IMR-90 (cell line): ENCODE data around the gene PNMA6E. TPM values are rescaled to one million over a fixed set of nuclear protein-coding genes. Genes with fewer than 3 reads are reported as not detected.

Experiments
- ATAC-seq: fragments of 200-7000 bp; cut with Tn5 transposase; 2 replicates; pipeline ENCODE4 v1.9.1; 2020; ENCODE audit warnings: low read depth, mild to moderate bottlenecking, moderate library complexity
- BruUV-seq: library from RNA; stranded (reverse); fragments of 400-500 nt; replicated peaks from 2 replicates; lab custom pipeline; 2021; lab: Mats Ljungman, UMichigan
- CTCF ChIA-PET: fragments of 300-600 bp; formaldehyde crosslinking; extraction: SDS; loops from one replicate; lab custom pipeline; 2021; ENCODE audit warnings: antibody characterized with exemption; lab: Yijun Ruan, JAX
- POLR2A ChIA-PET: fragments of 300-600 bp; sonication (Branson Sonifier 250); formaldehyde crosslinking; loops from one replicate; lab custom pipeline; 2022; ENCODE audit warnings: antibody characterized with exemption; ENCODE audit not compliant: unreplicated experiment; lab: Charles Lee
- DNase-seq: peaks from one replicate; pipeline ENCODE4 v3.0.0; 2013
- H2AFZ ChIP-seq: replicated peaks from 2 replicates; pipeline ENCODE3; 2013; ENCODE audit warnings: low read length, mild to moderate bottlenecking; ENCODE audit not compliant: poor library complexity
- H2AK5ac ChIP-seq: 2 replicates; pipeline ENCODE4 v1.6.1; 2013; ENCODE audit warnings: low read depth, low read length, inconsistent platforms
- H2AK9ac ChIP-seq: replicated peaks from 2 replicates; pipeline ENCODE3; 2013; ENCODE audit warnings: mild to moderate bottlenecking, low read depth, low read length, moderate library complexity; ENCODE audit not compliant: poor library complexity
- H2BK120ac ChIP-seq: 2 replicates; pipeline ENCODE4 v1.6.1; 2013; ENCODE audit warnings: low read depth, low read length, inconsistent platforms
- H2BK15ac ChIP-seq: 3 replicates; pipeline ENCODE4 v1.6.1; 2013; ENCODE audit warnings: low read depth, low read length, inconsistent platforms
- H2BK20ac ChIP-seq: 2 replicates; pipeline ENCODE4 v1.6.1; 2013; ENCODE audit warnings: low read depth, mild to moderate bottlenecking, inconsistent platforms, low read length, moderate library complexity
- H2BK5ac ChIP-seq: 2 replicates; pipeline ENCODE4 v1.6.1; 2013; ENCODE audit warnings: mild to moderate bottlenecking, low read depth, low read length, inconsistent platforms; ENCODE audit not compliant: poor library complexity, severe bottlenecking
- H3K14ac ChIP-seq: replicated peaks from 2 replicates; pipeline ENCODE4 v1.6.1; 2013; ENCODE audit warnings: low read depth, low read length, inconsistent platforms
- H3K18ac ChIP-seq: 2 replicates; pipeline ENCODE4 v1.6.1; 2013; ENCODE audit warnings: low read depth, low read length, control low read depth
- H3K23ac ChIP-seq: 2 replicates; pipeline ENCODE4 v1.6.1; 2013; ENCODE audit warnings: low read depth, low read length, inconsistent platforms
- H3K27ac ChIP-seq: 2 replicates; pipeline ENCODE4 v1.5.1; 2013; ENCODE audit warnings: mild to moderate bottlenecking, control low read depth, low read length; ENCODE audit not compliant: insufficient read depth
- H3K27me3 ChIP-seq: 2 replicates; pipeline ENCODE4 v1.6.1; 2013; ENCODE audit warnings: low read length; ENCODE audit not compliant: control insufficient read depth, insufficient read depth
- H3K36me3 ChIP-seq: 2 replicates; pipeline ENCODE4 v1.6.1; 2013; ENCODE audit warnings: low read length, mixed read lengths; ENCODE audit not compliant: control insufficient read depth, insufficient read depth
- H3K4ac ChIP-seq: 2 replicates; pipeline ENCODE4 v1.6.1; 2013; ENCODE audit warnings: low read depth, low read length, inconsistent platforms
- H3K4me1 ChIP-seq: 2 replicates; pipeline ENCODE4 v1.6.1; 2013; ENCODE audit warnings: low read length, mixed read lengths; ENCODE audit not compliant: control insufficient read depth, insufficient read depth
- H3K4me2 ChIP-seq: 2 replicates; pipeline ENCODE4 v1.6.1; 2013; ENCODE audit warnings: low read depth, mild to moderate bottlenecking, control low read depth, low read length, moderate library complexity
- H3K4me3 ChIP-seq: 2 replicates; pipeline ENCODE4 v1.5.1; 2013; ENCODE audit warnings: low read depth, mild to moderate bottlenecking, control low read depth, low read length, moderate library complexity; ENCODE audit not compliant: insufficient read depth
- H3K56ac ChIP-seq: 2 replicates; pipeline ENCODE4 v1.6.1; 2013; ENCODE audit warnings: low read length, inconsistent platforms; ENCODE audit not compliant: insufficient read depth; ENCODE audit errors: extremely low read depth
- H3K79me1 ChIP-seq, 2 experiments: 2 replicates each; pipeline ENCODE4 v1.6.1; 2013; ENCODE audit warnings: low read length in 2 of 2, inconsistent platforms in 1 of 2, low read depth in 1 of 2
- H3K9ac ChIP-seq: 2 replicates; pipeline ENCODE4 v1.6.1; 2013; ENCODE audit warnings: low read depth, low read length, control low read depth
- H3K9me1 ChIP-seq: 2 replicates; pipeline ENCODE4 v1.6.1; 2013; ENCODE audit warnings: low read length, inconsistent platforms; ENCODE audit not compliant: insufficient read depth
- H3K9me3 ChIP-seq: 2 replicates; pipeline ENCODE4 v1.6.1; 2013; ENCODE audit warnings: low read length; ENCODE audit not compliant: control insufficient read depth, insufficient read depth
- H4K20me1 ChIP-seq: 2 replicates; pipeline ENCODE4 v1.6.1; 2013; ENCODE audit warnings: low read length, inconsistent platforms; ENCODE audit not compliant: insufficient read depth
- H4K5ac ChIP-seq: 2 replicates; pipeline ENCODE4 v1.6.1; 2013; ENCODE audit warnings: mild to moderate bottlenecking, low read depth, low read length, control low read depth
- H4K8ac ChIP-seq, 2 experiments: 2 replicates each; pipeline ENCODE4 v1.6.1; 2013; ENCODE audit warnings: low read depth in 2 of 2, low read length in 2 of 2, control low read depth in 1 of 2, inconsistent platforms in 1 of 2
- H4K91ac ChIP-seq: 2 replicates; pipeline ENCODE4 v1.6.1; 2013; ENCODE audit warnings: low read depth, low read length, inconsistent platforms; ENCODE audit not compliant: insufficient read depth
- CEBPB ChIP-seq: IDR thresholded peaks from 2 replicates; pipeline ENCODE4 v1.6.1; 2012; ENCODE audit warnings: low read depth, low read length, improper control_type of control experiment
- CHD1 ChIP-seq: IDR thresholded peaks from 2 replicates; pipeline ENCODE4 v1.6.1; 2012; ENCODE audit warnings: low read depth, low read length, improper control_type of control experiment
- ELK1 ChIP-seq: fragments of 150-350 bp; IDR thresholded peaks from 2 replicates; pipeline ENCODE4 v1.6.1; 2016; ENCODE audit warnings: low read depth, mild to moderate bottlenecking, low read length, moderate library complexity, borderline replicate concordance
- FOS ChIP-seq: fragments of 150-350 bp; IDR thresholded peaks from 2 replicates; pipeline ENCODE4 v1.6.1; 2016; ENCODE audit warnings: low read depth, low read length
- MAFK ChIP-seq: IDR thresholded peaks from 2 replicates; pipeline ENCODE4 v1.6.1; 2012; ENCODE audit warnings: low read depth, low read length, improper control_type of control experiment
- MXI1 ChIP-seq: IDR thresholded peaks from 2 replicates; pipeline ENCODE4 v1.6.1; 2012; ENCODE audit warnings: low read depth, mild to moderate bottlenecking, low read length, moderate library complexity, borderline replicate concordance
- NFE2L2 ChIP-seq: fragments of 150-350 bp; IDR thresholded peaks from 2 replicates; pipeline ENCODE4 v1.6.1; 2016; ENCODE audit warnings: low read depth, mild to moderate bottlenecking, low read length
- POLR2A ChIP-seq: IDR thresholded peaks from 2 replicates; pipeline ENCODE4 v1.6.1; 2012; ENCODE audit warnings: mild to moderate bottlenecking, low read depth, low read length
- RAD21 ChIP-seq: IDR thresholded peaks from 2 replicates; pipeline ENCODE4 v1.6.1; 2012; ENCODE audit warnings: low read length, improper control_type of control experiment
- RCOR1 ChIP-seq: IDR thresholded peaks from 2 replicates; pipeline ENCODE4 v1.6.1; 2012; ENCODE audit warnings: mild to moderate bottlenecking, low read length, improper control_type of control experiment; ENCODE audit not compliant: insufficient replicate concordance
- RFX5 ChIP-seq: IDR thresholded peaks from 2 replicates; pipeline ENCODE4 v1.8.0; 2012; ENCODE audit warnings: low read depth, mild to moderate bottlenecking, low read length, moderate library complexity
- SMC3 ChIP-seq: fragments of 150-350 bp; IDR thresholded peaks from 2 replicates; pipeline ENCODE4 v1.6.1; 2016; ENCODE audit warnings: low read depth, mild to moderate bottlenecking, antibody characterized with exemption, low read length, moderate library complexity
- USF2 ChIP-seq: fragments of 150-350 bp; IDR thresholded peaks from 2 replicates; pipeline ENCODE4 v1.6.1; 2017; ENCODE audit warnings: mild to moderate bottlenecking, antibody characterized with exemption, low read length, low read depth
- WGBS, 2 experiments: methylation state at CpG; one replicate each; pipeline versions ENCODE4 v1.1.5 to v1.1.7; 2013; ENCODE audit warnings: missing lambda C conversion rate in 2 of 2; ENCODE audit not compliant: insufficient read length in 1 of 2; ENCODE audit errors: extremely low coverage in 2 of 2; 5-methylcytosine and 5-hydroxymethylcytosine counted together
- dilution Hi-C: fragments of 300-500 bp; cut with HindIII; formaldehyde crosslinking; loops from one replicate; pipeline ENCODE4 v1.14.3; 2018; ENCODE audit warnings: low sequenced_read_pairs; ENCODE audit not compliant: unreplicated experiment
- in situ Hi-C: fragments of 300-500 bp; cut with MboI; formaldehyde crosslinking; loops from 3 replicates; pipeline ENCODE4 v1.14.3; 2019; ENCODE audit warnings: low sequenced_read_pairs, inconsistent platforms, mixed read lengths
- intact Hi-C: fragments of 100-400 bp; cut with micrococcal nuclease; formaldehyde crosslinking; loops from 2 replicates; pipeline ENCODE4 v1.10.0; 2022
- polyA plus RNA-seq, 3 experiments: library from polyadenylated mRNA; depleted of rRNA; stranded (reverse); fragments of >200 nt; gene quantifications; 2 replicates each; pipeline ENCODE4 v1.2.3, GENCODE V29; 2012; ENCODE audit warnings: low replicate concordance in 1 of 3
- total RNA-seq: library from RNA; depleted of rRNA; stranded (reverse); fragments of >200 nt; gene quantifications from 2 replicates; pipeline ENCODE4 v1.2.3, GENCODE V29; 2012

PNMA6E gene
- total and polyA plus RNA-seq, 2 of the 4 experiments (the other 2 are of a cell fraction), result not detected

DNA sequence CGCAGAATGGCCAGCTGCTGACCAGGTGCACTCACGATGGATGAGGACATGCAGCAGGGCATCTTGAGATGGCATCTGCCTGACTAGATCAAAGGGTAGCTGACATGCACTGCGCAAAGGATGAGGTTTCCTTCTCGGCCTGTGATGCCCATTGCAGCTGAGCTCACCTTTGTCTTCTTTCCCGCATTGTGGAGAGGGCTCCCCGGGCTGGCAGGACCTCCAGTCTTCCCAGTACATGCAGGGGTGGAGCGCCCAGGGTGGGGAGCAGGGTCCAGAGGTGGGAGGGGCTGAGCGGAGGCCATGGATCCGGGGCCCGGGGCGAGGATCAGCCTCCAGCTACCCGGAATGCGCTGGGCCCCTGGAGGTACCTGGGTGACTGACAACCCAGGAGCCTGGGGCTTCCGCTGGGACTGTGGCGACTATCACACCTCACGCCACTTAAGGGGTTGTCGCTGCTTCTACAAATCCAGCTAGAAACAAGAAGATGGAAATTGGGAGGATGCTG lies 32.7 kb upstream of the PNMA6E start:
- Histone ChIP-seq H3K14ac (no peak overlapping the region), H2BK20ac (no peak overlapping the region), H2BK15ac (no peak overlapping the region), H3K4me2 (no peak overlapping the region), H2BK120ac (no peak overlapping the region), H3K9ac (no peak overlapping the region), H3K4me3 (no peak overlapping the region), H3K23ac (no peak overlapping the region), H3K56ac (no peak overlapping the region), H3K9me3 (peaks cover 12% of the 10 kb centered on the region), H4K5ac (no peak overlapping the region), H3K27ac (no peak overlapping the region), H2AK5ac (no peak overlapping the region), H2AK9ac (no peak overlapping the region), H4K20me1 (no peaks in the 10 kb centered on the region), H2BK5ac (no peak overlapping the region), H4K91ac (no peak overlapping the region), H3K79me1 (no peaks in the 10 kb centered on the region), H3K4ac (no peak overlapping the region), H3K9me1 (no peaks in the 10 kb centered on the region), H3K4me1 (no peaks in the 10 kb centered on the region), H3K27me3 (peaks cover 7% of the 10 kb centered on the region; the same call in 1 of the 2 replicates), H3K18ac (no peak overlapping the region), H4K8ac (no peak overlapping the region), H3K36me3 (no peaks in the 10 kb centered on the region), H2AFZ (no peak overlapping the region)
- ATAC-seq (no peak), DNase-seq (no peak)
- intact Hi-C loops, result no loop called here
- 100% methylated on average over 1 of the region's 17 CpGs; no CpG with 5 or more reads in 1 of the 2 experiments for WGBS, 2 experiments
- BruUV-seq, result no TSS peak
- in situ Hi-C loops, result no loop called here
- CTCF ChIA-PET, result no interaction called here
- POLR2A ChIA-PET, result no interaction called here
- TF ChIP-seq RCOR1 (no peak), CHD1 (no peak), USF2 (no peak), RFX5 (no peak), CEBPB (no peak), RAD21 (no peak), MXI1 (no peak), POLR2A (no peak), NFE2L2 (no peak), FOS (no peak), MAFK (no peak), ELK1 (no peak), SMC3 (no peak)
- dilution Hi-C loops, result no loop called here
